Hepatocyte (in vitro differentiated cells): Measurements from ENCODE around the gene ARHGEF1.

Source experiments
- CTCF ChIP-seq: fragments of 200-600 bp; sonication (generic); IDR thresholded peaks from 2 replicates; pipeline ENCODE4 v1.5.1; 2016; ENCODE audit warnings: antibody characterized with exemption, mild to moderate bottlenecking; ENCODE audit not compliant: poor library complexity
- EZH2 ChIP-seq: fragments of 200-600 bp; sonication (generic); IDR thresholded peaks from 2 replicates; pipeline ENCODE4 v1.6.1; 2016; ENCODE audit warnings: antibody characterized with exemption, mild to moderate bottlenecking, borderline replicate concordance
- EZH2phosphoT487 ChIP-seq: fragments of 200-600 bp; sonication (generic); IDR thresholded peaks from one replicate; pipeline ENCODE4 v1.6.1; 2018; ENCODE audit warnings: antibody characterized with exemption, mild to moderate bottlenecking, low read depth, moderate library complexity; ENCODE audit not compliant: unreplicated experiment, severe bottlenecking

GRCh38 chr19:41883821-41884733 lies 1.1 kb downstream of the ARHGEF1 start:
- no peak for TF ChIP-seq EZH2
- TF ChIP-seq CTCF = no peak
- TF ChIP-seq EZH2phosphoT487 = no peak
